ENCODE results near the gene NFS1. TPM values are rescaled to one million over a fixed set of nuclear protein-coding genes. Genes with fewer than 3 reads are reported as not detected.

The NFS1 gene
- total RNA-seq, 1 donor from 2014 or later = 22.2 TPM

- H3K9me3 ChIP-seq = no peaks in the 10 kb centered on the region
- intact Hi-C loops (cut with DNase I) = no loop called here
- DNase-seq (no peak), ATAC-seq (no peak)
- peaks cover 35% of the 10 kb centered on the region for H3K4me1 ChIP-seq
- H3K27ac ChIP-seq = no peak overlapping the region
- H3K4me3 ChIP-seq = no peak overlapping the region
- H3K36me3 ChIP-seq = peaks cover 17% of the 10 kb centered on the region
- TF ChIP-seq, protein P1, sequence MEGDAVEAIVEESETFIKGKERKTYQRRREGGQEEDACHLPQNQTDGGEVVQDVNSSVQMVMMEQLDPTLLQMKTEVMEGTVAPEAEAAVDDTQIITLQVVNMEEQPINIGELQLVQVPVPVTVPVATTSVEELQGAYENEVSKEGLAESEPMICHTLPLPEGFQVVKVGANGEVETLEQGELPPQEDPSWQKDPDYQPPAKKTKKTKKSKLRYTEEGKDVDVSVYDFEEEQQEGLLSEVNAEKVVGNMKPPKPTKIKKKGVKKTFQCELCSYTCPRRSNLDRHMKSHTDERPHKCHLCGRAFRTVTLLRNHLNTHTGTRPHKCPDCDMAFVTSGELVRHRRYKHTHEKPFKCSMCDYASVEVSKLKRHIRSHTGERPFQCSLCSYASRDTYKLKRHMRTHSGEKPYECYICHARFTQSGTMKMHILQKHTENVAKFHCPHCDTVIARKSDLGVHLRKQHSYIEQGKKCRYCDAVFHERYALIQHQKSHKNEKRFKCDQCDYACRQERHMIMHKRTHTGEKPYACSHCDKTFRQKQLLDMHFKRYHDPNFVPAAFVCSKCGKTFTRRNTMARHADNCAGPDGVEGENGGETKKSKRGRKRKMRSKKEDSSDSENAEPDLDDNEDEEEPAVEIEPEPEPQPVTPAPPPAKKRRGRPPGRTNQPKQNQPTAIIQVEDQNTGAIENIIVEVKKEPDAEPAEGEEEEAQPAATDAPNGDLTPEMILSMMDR (IDR thresholded peaks at IDR 0.05) = no peak
- H3K27me3 ChIP-seq (ENCODE audit: low read depth) = no peaks in the 10 kb centered on the region
Observed at GRCh38 chr20:35648836-35649235, 50.3 kb downstream of the NFS1 start.

GRCh38 chr20:35644806-35645205 is 54.3 kb downstream of the NFS1 start:
- H3K36me3 ChIP-seq = no peaks in the 10 kb centered on the region
- intact Hi-C loops (cut with DNase I) = no loop called here
- H3K4me1 ChIP-seq = peaks cover 18% of the 10 kb centered on the region
- no peak overlapping the region for H3K27ac ChIP-seq
- TF ChIP-seq, protein P1 (IDR thresholded peaks at IDR 0.05) = no peak
- ATAC-seq (no peak), DNase-seq (no peak)
- H3K27me3 ChIP-seq (ENCODE audit: low read depth) = no peaks in the 10 kb centered on the region
- no peaks in the 10 kb centered on the region for H3K9me3 ChIP-seq
- no peak overlapping the region for H3K4me3 ChIP-seq

- peaks cover 3% of the 10 kb centered on the region for H3K4me1 ChIP-seq
- no peaks in the 10 kb centered on the region for H3K36me3 ChIP-seq
- no peak overlapping the region for H3K4me3 ChIP-seq
- no peak for ATAC-seq
- no peak for DNase-seq
- intact Hi-C loops (cut with DNase I) = no loop called here
- H3K9me3 ChIP-seq = no peaks in the 10 kb centered on the region
- no peak overlapping the region for H3K27ac ChIP-seq
- no peaks in the 10 kb centered on the region for H3K27me3 ChIP-seq (ENCODE audit: low read depth)
- TF ChIP-seq, protein P1 (IDR thresholded peaks at IDR 0.05) = no peak
Observed at GRCh38 chr20:35643045-35643444, 56.1 kb downstream of the NFS1 start.

DNA sequence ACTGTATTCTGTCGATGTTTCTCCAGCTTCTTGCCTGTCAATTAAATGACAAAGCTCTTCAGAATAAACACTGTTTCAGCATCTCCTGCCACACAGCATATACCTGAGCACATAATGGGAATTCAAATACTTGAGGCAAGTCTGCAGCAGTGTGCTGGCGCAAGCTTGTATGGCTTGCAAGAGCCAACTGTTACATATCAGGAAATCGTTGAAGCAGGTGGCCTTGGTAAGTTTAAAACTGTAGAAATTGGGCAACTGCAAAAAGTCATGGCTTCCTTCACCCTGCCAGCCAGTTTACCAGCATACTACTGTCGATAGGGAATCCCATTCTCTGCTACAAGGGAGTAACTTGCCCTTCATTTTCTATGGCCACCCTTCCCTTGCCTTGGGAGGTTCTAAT is 57.4 kb downstream of the NFS1 start:
- H3K27ac ChIP-seq = no peak overlapping the region
- intact Hi-C loops (cut with DNase I) = no loop called here

GRCh38 chr20:35640724-35641123 is 58.4 kb downstream of the NFS1 start:
- H3K9me3 ChIP-seq = no peaks in the 10 kb centered on the region
- TF ChIP-seq, protein P1 (IDR thresholded peaks at IDR 0.05) = no peak
- peaks cover 10% of the 10 kb centered on the region for H3K4me1 ChIP-seq
- no peaks in the 10 kb centered on the region for H3K27me3 ChIP-seq (ENCODE audit: low read depth)
- H3K36me3 ChIP-seq = no peaks in the 10 kb centered on the region
- ATAC-seq (no peak), DNase-seq (no peak)
- H3K27ac ChIP-seq = no peak overlapping the region
- H3K4me3 ChIP-seq = no peak overlapping the region
- intact Hi-C loops (cut with DNase I) = no loop called here

More for the DNA sequence above, 57.4 kb downstream of the NFS1 start:
- Histone ChIP-seq H3K4me3 (no peak overlapping the region), H3K36me3 (no peaks in the 10 kb centered on the region), H3K9me3 (no peaks in the 10 kb centered on the region), H3K4me1 (peaks cover 3% of the 10 kb centered on the region), H3K27me3 (ENCODE audit: low read depth) (no peaks in the 10 kb centered on the region)
- DNase-seq (no peak), ATAC-seq (no peak)
- TF ChIP-seq, protein P1 (IDR thresholded peaks at IDR 0.05) = no peak

DNA sequence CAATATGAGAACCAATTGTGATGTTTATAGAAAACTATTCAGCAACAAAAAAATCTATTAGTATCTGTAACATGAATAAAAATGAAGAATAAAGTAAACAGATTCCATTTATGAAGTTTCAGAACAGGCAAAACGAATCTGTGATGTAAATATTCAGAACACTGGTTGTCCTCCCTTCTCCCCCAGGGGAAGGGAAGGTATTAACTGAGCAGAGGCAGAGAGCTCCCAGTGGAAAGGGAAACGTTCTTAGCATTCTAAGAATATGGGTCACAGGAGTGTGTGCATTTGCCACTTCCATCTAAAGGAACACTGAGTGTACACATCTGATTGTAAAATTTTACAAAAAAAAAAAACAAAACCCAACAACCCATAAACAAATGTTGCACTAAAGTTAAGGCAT is 60.4 kb downstream of the NFS1 start:
- intact Hi-C loops (cut with DNase I) = no loop called here
- peaks cover 19% of the 10 kb centered on the region for H3K4me1 ChIP-seq
- no peak overlapping the region for H3K27ac ChIP-seq
- no peaks in the 10 kb centered on the region for H3K9me3 ChIP-seq
- H3K4me3 ChIP-seq = no peak overlapping the region
- H3K36me3 ChIP-seq = no peaks in the 10 kb centered on the region
- DNase-seq (no peak), ATAC-seq (no peak)
- no peaks in the 10 kb centered on the region for H3K27me3 ChIP-seq (ENCODE audit: low read depth)
- TF ChIP-seq, protein P1 (IDR thresholded peaks at IDR 0.05) = no peak

Data from lower lobe of right lung (tissue), 2 donors.